HAP-1 (cell line): ENCODE data around the gene C17orf107.
A peak's percentile ranks its signal among the peaks of the same experiment; 100 is the strongest.

Experiments
- DNase-seq, 2 experiments: peaks; one replicate each; pipeline ENCODE4 v3.0.0-alpha.2; 2016 to 2020; ENCODE audit warnings: low spot score in 2 of 2
- H3K27me3 ChIP-seq: fragments of 250-450 bp; sonication (Bioruptor Pico); 2 replicates; pipeline ENCODE4 v1.5.1; 2020; ENCODE audit warnings: low read depth, mild to moderate bottlenecking, moderate library complexity
- H3K36me3 ChIP-seq: fragments of 250-450 bp; sonication (Bioruptor Pico); replicated peaks from 2 replicates; pipeline ENCODE4 v1.5.1; 2020; ENCODE audit warnings: mild to moderate bottlenecking
- H3K4me1 ChIP-seq: fragments of 250-450 bp; sonication (Bioruptor Pico); 2 replicates; pipeline ENCODE4 v1.5.1; 2020; ENCODE audit warnings: mild to moderate bottlenecking
- H3K4me3 ChIP-seq: fragments of 250-450 bp; sonication (Bioruptor Pico); 2 replicates; pipeline ENCODE4 v1.5.1; 2020; ENCODE audit warnings: mild to moderate bottlenecking, moderate library complexity
- H3K9me3 ChIP-seq: fragments of 250-450 bp; sonication (Bioruptor Pico); 2 replicates; pipeline ENCODE4 v1.5.1; 2020; ENCODE audit warnings: mild to moderate bottlenecking, moderate library complexity
- in situ Hi-C: fragments of 300-500 bp; cut with MboI; formaldehyde crosslinking; loops from 3 replicates; pipeline ENCODE4 v1.14.3; 2020; ENCODE audit warnings: low sequenced_read_pairs, inconsistent platforms, mixed read lengths

Gene C17orf107

GRCh38 chr17:4886830-4887229 lies 12.5 kb upstream of the C17orf107 start:
- DNase-seq, result no peak
- Histone ChIP-seq H3K9me3 (no peaks in the 10 kb centered on the region), H3K27me3 (no peaks in the 10 kb centered on the region), H3K36me3 (peaks cover 46% of the 10 kb centered on the region), H3K4me1 (no peaks in the 10 kb centered on the region), H3K4me3 (no peak overlapping the region)
- in situ Hi-C loops, result loop anchor here (10.0 kb wide), 1 partner anchor 322 kb away; the partner anchor contains the start of gene GGT6

GRCh38 chr17:4887581-4887980 lies 11.8 kb upstream of the C17orf107 start:
- H3K4me3 ChIP-seq, result no peak overlapping the region
- in situ Hi-C loops, result loop anchor here (10.0 kb wide), 1 partner anchor 323 kb away; the partner anchor contains the start of gene GGT6
- H3K4me1 ChIP-seq, result no peaks in the 10 kb centered on the region
- DNase-seq, result no peak
- H3K36me3 ChIP-seq, result peaks cover 44% of the 10 kb centered on the region
- no peaks in the 10 kb centered on the region for H3K9me3 ChIP-seq
- no peaks in the 10 kb centered on the region for H3K27me3 ChIP-seq

GRCh38 chr17:4891411-4892410 lies 7.6 kb upstream of the C17orf107 start:
- Histone ChIP-seq H3K4me3 (no peak overlapping the region), H3K9me3 (no peaks in the 10 kb centered on the region), H3K36me3 (peaks cover 48% of the 10 kb centered on the region), H3K27me3 (no peaks in the 10 kb centered on the region), H3K4me1 (no peaks in the 10 kb centered on the region)
- in situ Hi-C loops, result no loop called here
- DNase-seq, result no peak

GRCh38 chr17:4892499-4893221 lies 6.7 kb upstream of the C17orf107 start:
- no peaks in the 10 kb centered on the region for H3K4me1 ChIP-seq
- in situ Hi-C loops, result no loop called here
- H3K9me3 ChIP-seq, result no peaks in the 10 kb centered on the region
- DNase-seq, result no peak
- H3K36me3 ChIP-seq, result peaks cover 45% of the 10 kb centered on the region
- no peaks in the 10 kb centered on the region for H3K27me3 ChIP-seq
- H3K4me3 ChIP-seq, result no peak overlapping the region

- DNase-seq, result no peak
- in situ Hi-C loops, result no loop called here
- Histone ChIP-seq H3K9me3 (no peaks in the 10 kb centered on the region), H3K4me3 (no peak overlapping the region), H3K27me3 (no peaks in the 10 kb centered on the region), H3K36me3 (peaks cover 41% of the 10 kb centered on the region), H3K4me1 (no peaks in the 10 kb centered on the region)
Observed at GRCh38 chr17:4893272-4893671, 6.1 kb upstream of the C17orf107 start.

GRCh38 chr17:4893721-4894560 lies 5.4 kb upstream of the C17orf107 start:
- H3K36me3 ChIP-seq, result peaks cover 38% of the 10 kb centered on the region
- H3K27me3 ChIP-seq, result no peaks in the 10 kb centered on the region
- no peak for DNase-seq
- in situ Hi-C loops, result no loop called here
- no peaks in the 10 kb centered on the region for H3K4me1 ChIP-seq
- H3K9me3 ChIP-seq, result no peaks in the 10 kb centered on the region
- H3K4me3 ChIP-seq, result no peak overlapping the region

- in situ Hi-C loops, result no loop called here
- Histone ChIP-seq H3K27me3 (no peaks in the 10 kb centered on the region), H3K36me3 (peaks cover 33% of the 10 kb centered on the region)
Observed at GRCh38 chr17:4895121-4895520, 4.2 kb upstream of the C17orf107 start.

GRCh38 chr17:4895657-4896331 lies 3.5 kb upstream of the C17orf107 start:
- Histone ChIP-seq H3K36me3 (peaks cover 27% of the 10 kb centered on the region), H3K9me3 (no peaks in the 10 kb centered on the region), H3K27me3 (no peaks in the 10 kb centered on the region), H3K4me1 (no peaks in the 10 kb centered on the region), H3K4me3 (no peak overlapping the region)
- DNase-seq, result peak in 1 of 2 experiments; percentile 48
- in situ Hi-C loops, result no loop called here

More at GRCh38 chr17:4895121-4895520, 4.2 kb upstream of the C17orf107 start:
- Histone ChIP-seq H3K4me1 (no peaks in the 10 kb centered on the region), H3K9me3 (no peaks in the 10 kb centered on the region), H3K4me3 (no peak overlapping the region)
- DNase-seq, result no peak

GRCh38 chr17:4896332-4897197 lies 2.8 kb upstream of the C17orf107 start:
- in situ Hi-C loops, result no loop called here
- no peaks in the 10 kb centered on the region for H3K9me3 ChIP-seq
- H3K27me3 ChIP-seq, result no peaks in the 10 kb centered on the region
- DNase-seq, result no peak
- peaks cover 27% of the 10 kb centered on the region for H3K36me3 ChIP-seq
- no peaks in the 10 kb centered on the region for H3K4me1 ChIP-seq
- no peak overlapping the region for H3K4me3 ChIP-seq

GRCh38 chr17:4897198-4897687 lies 2.1 kb upstream of the C17orf107 start:
- no peak overlapping the region for H3K4me3 ChIP-seq
- in situ Hi-C loops, result no loop called here
- H3K27me3 ChIP-seq, result no peaks in the 10 kb centered on the region
- no peaks in the 10 kb centered on the region for H3K9me3 ChIP-seq
- peaks cover 27% of the 10 kb centered on the region for H3K36me3 ChIP-seq
- no peak for DNase-seq
- no peaks in the 10 kb centered on the region for H3K4me1 ChIP-seq

- no peak for DNase-seq
- H3K4me1 ChIP-seq, result no peaks in the 10 kb centered on the region
- in situ Hi-C loops, result no loop called here
Observed at GRCh38 chr17:4897785-4898184, 1.6 kb upstream of the C17orf107 start.

GRCh38 chr17:4898351-4898750 lies 985 bp upstream of the C17orf107 start:
- DNase-seq, result no peak
- Histone ChIP-seq H3K4me1 (no peaks in the 10 kb centered on the region), H3K27me3 (no peaks in the 10 kb centered on the region), H3K9me3 (no peaks in the 10 kb centered on the region), H3K36me3 (peaks cover 21% of the 10 kb centered on the region), H3K4me3 (no peak overlapping the region)
- in situ Hi-C loops, result no loop called here

More at GRCh38 chr17:4897785-4898184, 1.6 kb upstream of the C17orf107 start:
- Histone ChIP-seq H3K9me3 (no peaks in the 10 kb centered on the region), H3K36me3 (peaks cover 22% of the 10 kb centered on the region), H3K27me3 (no peaks in the 10 kb centered on the region), H3K4me3 (no peak overlapping the region)
